Sigmoid colon (tissue), 7 donors: ENCODE data around the gene MPLKIP. TPM values are rescaled to one million over a fixed set of nuclear protein-coding genes. Genes with fewer than 3 reads are reported as not detected.
"Not testable (repeated sequence)": the region's sequence is repeated elsewhere in the genome, so short reads cannot be mapped to it uniquely, and the experiment has no call there.

Source experiments
- DNase-seq: peaks from one replicate; pipeline ENCODE4 v3.0.0-alpha.2; 2019
- H3K27ac ChIP-seq, 4 donors: fragments of 200-600 bp; sonication (generic); one replicate each; pipeline ENCODE4 v1.5.1; 2016 to 2019; ENCODE audit warnings: mild to moderate bottlenecking in 1 of 4
- H3K27me3 ChIP-seq, 3 donors: fragments of 200-600 bp; sonication (generic); one replicate each; pipeline ENCODE4 v1.5.1; 2019; ENCODE audit warnings: mild to moderate bottlenecking in 1 of 3
- H3K36me3 ChIP-seq, 4 donors: fragments of 200-600 bp; sonication (generic); one replicate each; pipeline ENCODE4 v1.5.1; 2016 to 2019
- H3K4me1 ChIP-seq, 4 donors: fragments of 200-600 bp; sonication (generic); one replicate each; pipeline ENCODE4 v1.5.1; 2017 to 2019
- H3K4me3 ChIP-seq, 4 donors: fragments of 200-600 bp; sonication (generic); one replicate each; pipeline ENCODE4 v1.5.1; 2017 to 2019; ENCODE audit warnings: mild to moderate bottlenecking in 2 of 4, moderate library complexity in 1 of 4
- H3K9me3 ChIP-seq, 4 donors: fragments of 200-600 bp in 3 of 4; sonication (generic) in 3 of 4; one replicate each; pipeline versions ENCODE4 v1.5.1 to v1.6.1; 2013 to 2019
- EP300 ChIP-seq, 4 donors: sonication (generic); formaldehyde crosslinking; IDR thresholded peaks; one replicate each; pipeline ENCODE4 v1.6.1; 2017; ENCODE audit warnings: antibody characterized with exemption in 4 of 4
- POLR2A ChIP-seq, 2 donors: fragments of 450-650 bp; IDR thresholded peaks; one replicate each; pipeline ENCODE4 v1.6.1; 2016; ENCODE audit warnings: antibody characterized with exemption in 2 of 2, mild to moderate bottlenecking in 2 of 2, moderate library complexity in 2 of 2
- POLR2AphosphoS5 ChIP-seq, 4 donors: sonication (generic); formaldehyde crosslinking; IDR thresholded peaks; one replicate each; pipeline ENCODE4 v1.6.1; 2017; ENCODE audit warnings: antibody characterized with exemption in 4 of 4
- WGBS, 2 donors: extraction: QIAGEN DNeasy Blood & Tissue Kit; methylation state at CpG; one replicate each; pipeline ENCODE4 v1.1.7; 2013; 5-methylcytosine and 5-hydroxymethylcytosine counted together
- intact Hi-C: fragments of 100-400 bp; cut with DNase I; formaldehyde crosslinking; loops from one replicate; pipeline ENCODE4 v1.15.1; 2023
- polyA plus RNA-seq, 3 donors: library from polyadenylated mRNA; stranded (reverse); fragments of 200-250 nt; gene quantifications; one replicate each; pipeline ENCODE4 v1.2.3, GENCODE V29; 2013
- total RNA-seq, 4 donors: library from RNA; depleted of rRNA; stranded (reverse); fragments of >200 nt; gene quantifications; one replicate each; pipeline ENCODE4 v1.1.0, GENCODE V29; 2016
- TF ChIP-seq, protein P1 (sequence below), 4 experiments: fragments of 450-650 bp in 3 of 4; fragments of 200-600 bp in 1 of 4; IDR thresholded peaks; one replicate each; pipeline ENCODE4 v1.5.1; 2016 to 2019; ENCODE audit warnings: antibody characterized with exemption in 4 of 4, mild to moderate bottlenecking in 3 of 4, moderate library complexity in 2 of 4
- donor health status: healthy with polysubstance abuse.
- donor health status: Bipolar disorder and iron deficiency.
- donor health status: healthy.

The MPLKIP gene
- total and polyA plus RNA-seq, 7 donors = 26.9 to 70.5 (median 43.1) TPM

DNA sequence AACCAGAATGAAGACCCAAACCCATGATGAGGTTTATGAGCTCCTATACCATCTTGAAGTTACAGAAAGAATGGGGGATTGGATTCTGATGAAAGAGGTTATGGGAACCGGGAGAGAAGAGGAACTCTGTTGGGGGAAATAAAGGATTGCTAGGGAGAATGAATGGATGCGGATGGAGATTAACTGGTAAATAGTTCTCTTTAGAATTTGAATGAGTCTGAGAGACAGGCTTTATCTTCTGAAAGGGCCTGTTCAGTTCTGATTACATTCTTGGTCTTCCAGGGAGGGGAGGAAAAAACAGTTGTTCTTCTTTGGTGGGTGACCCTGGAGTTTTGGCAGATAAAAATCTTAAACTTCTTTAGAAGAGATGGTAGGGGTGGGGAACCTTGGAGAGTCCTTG, 14.2 kb upstream of the MPLKIP start:
- TF ChIP-seq POLR2A (IDR thresholded peaks at IDR 0.05) (no peak), POLR2AphosphoS5 (IDR thresholded peaks at IDR 0.05) (no peak), EP300 (IDR thresholded peaks at IDR 0.05) (no peak)
- TF ChIP-seq, protein P1, sequence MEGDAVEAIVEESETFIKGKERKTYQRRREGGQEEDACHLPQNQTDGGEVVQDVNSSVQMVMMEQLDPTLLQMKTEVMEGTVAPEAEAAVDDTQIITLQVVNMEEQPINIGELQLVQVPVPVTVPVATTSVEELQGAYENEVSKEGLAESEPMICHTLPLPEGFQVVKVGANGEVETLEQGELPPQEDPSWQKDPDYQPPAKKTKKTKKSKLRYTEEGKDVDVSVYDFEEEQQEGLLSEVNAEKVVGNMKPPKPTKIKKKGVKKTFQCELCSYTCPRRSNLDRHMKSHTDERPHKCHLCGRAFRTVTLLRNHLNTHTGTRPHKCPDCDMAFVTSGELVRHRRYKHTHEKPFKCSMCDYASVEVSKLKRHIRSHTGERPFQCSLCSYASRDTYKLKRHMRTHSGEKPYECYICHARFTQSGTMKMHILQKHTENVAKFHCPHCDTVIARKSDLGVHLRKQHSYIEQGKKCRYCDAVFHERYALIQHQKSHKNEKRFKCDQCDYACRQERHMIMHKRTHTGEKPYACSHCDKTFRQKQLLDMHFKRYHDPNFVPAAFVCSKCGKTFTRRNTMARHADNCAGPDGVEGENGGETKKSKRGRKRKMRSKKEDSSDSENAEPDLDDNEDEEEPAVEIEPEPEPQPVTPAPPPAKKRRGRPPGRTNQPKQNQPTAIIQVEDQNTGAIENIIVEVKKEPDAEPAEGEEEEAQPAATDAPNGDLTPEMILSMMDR (IDR thresholded peaks at IDR 0.05) = no peak
- WGBS, 2 donors = 91 to 95% methylated on average over 2 of the region's 2 CpGs
- Histone ChIP-seq H3K27me3 (no peaks in the 10 kb centered on the region), H3K4me1 (no peaks in the 10 kb centered on the region), H3K36me3 (no peaks in the 10 kb centered on the region), H3K9me3 (no peaks in the 10 kb centered on the region), H3K4me3 (no peak overlapping the region), H3K27ac (no peak overlapping the region)
- no peak for DNase-seq
- intact Hi-C loops = no loop called here

DNA sequence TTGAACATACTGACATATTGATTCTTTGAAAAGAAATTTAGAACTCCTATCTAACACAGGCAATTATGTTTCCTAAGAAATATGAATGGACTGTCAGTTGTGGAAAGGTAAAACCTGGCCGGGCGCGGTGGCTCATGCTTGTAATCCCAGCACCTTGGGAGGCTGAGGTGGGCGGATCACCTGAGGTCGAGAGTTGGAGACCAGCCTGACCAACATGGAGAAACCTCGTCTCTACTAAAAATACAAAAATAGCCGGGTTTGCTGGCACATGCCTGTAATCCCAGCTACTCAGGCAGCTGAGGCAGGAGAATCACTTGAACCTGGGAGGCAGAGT, 13.8 kb upstream of the MPLKIP start:
- H3K4me3 ChIP-seq, intact Hi-C loops, H3K4me1 ChIP-seq, H3K36me3 ChIP-seq, H3K9me3 ChIP-seq, DNase-seq, H3K27ac ChIP-seq, H3K27me3 ChIP-seq: not testable (repeated sequence)
- WGBS, 2 donors = 94 to 96% methylated on average over 7 of the region's 7 CpGs

DNA sequence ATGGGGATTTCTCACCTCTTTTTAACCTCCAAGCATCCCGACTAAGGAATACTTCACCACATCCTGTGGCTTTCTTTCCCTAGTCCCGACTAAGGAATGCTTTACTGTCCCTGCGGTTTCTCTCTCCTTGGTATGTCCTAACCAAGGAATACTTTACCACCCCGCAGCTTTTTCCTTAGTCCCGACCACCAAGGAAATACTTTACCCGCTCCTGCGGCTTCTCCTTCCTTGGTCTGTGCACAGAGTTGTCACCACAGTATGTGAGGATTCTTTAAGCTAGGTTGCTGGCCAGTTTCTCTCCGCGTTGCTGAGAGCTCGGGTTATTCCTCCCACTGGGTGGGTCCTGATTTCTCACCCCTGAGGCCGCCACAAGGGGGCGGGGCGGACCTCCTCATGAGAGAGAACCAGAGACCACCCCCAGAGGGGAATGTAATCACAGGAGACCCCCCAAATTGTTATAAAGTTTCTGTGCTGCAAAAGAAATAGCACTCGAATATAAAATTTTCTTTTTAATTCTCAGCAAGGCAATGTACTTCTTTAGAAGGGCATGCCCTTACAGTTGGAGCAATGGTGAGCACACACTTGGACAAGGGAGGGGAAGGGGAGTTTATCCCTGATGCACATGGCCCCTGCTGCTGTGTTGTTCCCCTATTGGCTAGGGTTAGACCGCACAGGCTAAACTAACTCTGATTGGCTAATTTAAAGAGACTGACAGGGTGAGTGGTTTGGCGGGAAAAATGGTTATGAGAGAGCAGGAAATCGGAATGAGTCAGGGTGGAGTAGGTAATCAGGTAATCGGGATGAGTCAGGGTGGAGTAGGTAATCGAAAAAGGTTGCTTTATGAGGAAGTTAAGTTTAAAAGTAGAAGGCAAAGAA, 13.2 kb upstream of the MPLKIP start:
- no peak for TF ChIP-seq POLR2A (IDR thresholded peaks at IDR 0.05)
- no peak for TF ChIP-seq POLR2AphosphoS5 (IDR thresholded peaks at IDR 0.05)
- no peak for TF ChIP-seq EP300 (IDR thresholded peaks at IDR 0.05)
- TF ChIP-seq, protein P1 (IDR thresholded peaks at IDR 0.05) = no peak
- intact Hi-C loops = no loop called here
- no peaks in the 10 kb centered on the region for H3K9me3 ChIP-seq
- no peak overlapping the region for H3K4me3 ChIP-seq
- no peaks in the 10 kb centered on the region for H3K4me1 ChIP-seq
- 84 to 87% methylated on average over 19 of the region's 19 CpGs for WGBS, 2 donors
- no peaks in the 10 kb centered on the region for H3K27me3 ChIP-seq
- no peaks in the 10 kb centered on the region for H3K36me3 ChIP-seq
- no peak for DNase-seq
- H3K27ac ChIP-seq = no peak overlapping the region

DNA sequence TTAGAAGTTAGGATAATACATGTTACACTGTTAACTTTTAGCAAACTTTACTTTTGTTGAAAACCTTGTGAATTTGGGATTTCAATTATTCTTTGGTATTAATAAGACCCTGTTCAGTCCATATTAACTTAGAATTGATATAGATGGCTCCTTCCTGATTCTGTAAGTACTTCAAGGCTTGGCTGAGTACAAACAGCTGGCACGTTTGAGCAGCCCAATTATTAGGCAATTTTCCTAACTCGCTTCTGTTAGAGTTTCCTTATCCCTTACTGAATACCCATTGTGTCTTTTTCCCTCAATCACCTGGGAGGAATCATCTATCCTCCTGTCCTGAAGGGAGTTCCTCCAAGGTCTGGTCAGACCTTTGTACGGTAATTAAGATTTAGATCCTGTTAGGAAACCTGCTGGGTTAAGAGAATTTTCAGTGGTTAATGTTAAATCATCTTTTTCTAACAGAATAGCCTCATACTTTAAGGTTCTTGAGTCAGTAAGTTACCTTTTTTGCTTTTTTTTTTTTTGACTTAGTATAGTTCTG, 11.2 kb upstream of the MPLKIP start:
- WGBS, 2 donors = 16 to 61% methylated on average over 3 of the region's 3 CpGs
- H3K4me3 ChIP-seq, H3K4me1 ChIP-seq, H3K27me3 ChIP-seq, H3K36me3 ChIP-seq, H3K9me3 ChIP-seq, intact Hi-C loops, DNase-seq, H3K27ac ChIP-seq: not testable (repeated sequence)

DNA sequence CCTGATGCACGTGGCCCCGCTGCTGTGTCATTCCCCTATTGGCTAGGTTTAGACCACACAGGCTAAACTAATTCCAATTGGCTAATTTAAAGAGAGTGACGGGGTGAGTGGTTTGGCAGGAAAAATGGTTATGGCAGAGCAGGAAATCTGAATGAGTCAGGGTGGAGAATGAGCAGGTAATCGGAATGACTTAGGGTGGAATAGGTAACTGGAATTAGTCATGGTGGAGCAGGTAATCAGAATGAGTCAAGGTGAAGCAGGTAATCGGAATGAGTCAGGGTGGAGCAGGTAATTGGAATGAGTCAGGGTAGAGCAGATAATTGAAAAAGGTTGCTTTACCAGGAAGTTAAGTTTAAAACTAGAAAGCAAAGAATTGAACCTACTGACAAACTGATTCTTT, 7.5 kb upstream of the MPLKIP start:
- H3K9me3 ChIP-seq, H3K27ac ChIP-seq, H3K27me3 ChIP-seq, H3K36me3 ChIP-seq, H3K4me1 ChIP-seq, H3K4me3 ChIP-seq, DNase-seq, intact Hi-C loops: not testable (repeated sequence)
- 65 to 82% methylated on average over 5 of the region's 5 CpGs for WGBS, 2 donors

DNA sequence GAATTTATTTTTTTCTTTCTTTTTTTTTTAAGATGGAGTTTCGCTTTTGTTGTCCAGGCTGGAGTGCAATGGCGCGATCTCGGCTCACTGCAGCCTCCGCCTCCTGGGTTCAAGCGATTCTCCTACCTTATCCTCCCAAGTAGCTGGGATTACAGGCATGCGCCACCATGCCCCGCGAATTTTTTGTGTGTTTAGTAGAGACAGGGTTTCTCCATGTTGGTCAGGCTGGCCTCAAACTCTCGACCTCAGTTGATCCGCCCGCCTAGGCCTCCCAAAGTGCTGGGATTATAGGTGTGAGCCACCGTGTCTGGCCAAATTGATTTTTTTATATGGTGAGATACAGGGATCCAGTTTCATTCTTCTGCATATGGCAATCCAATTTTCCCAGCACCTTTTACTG, 5.5 kb upstream of the MPLKIP start:
- 97% methylated on average over 13 of the region's 13 CpGs for WGBS, 2 donors
- H3K27me3 ChIP-seq, intact Hi-C loops, H3K4me1 ChIP-seq, H3K36me3 ChIP-seq, H3K4me3 ChIP-seq, H3K9me3 ChIP-seq, DNase-seq, H3K27ac ChIP-seq: not testable (repeated sequence)

DNA sequence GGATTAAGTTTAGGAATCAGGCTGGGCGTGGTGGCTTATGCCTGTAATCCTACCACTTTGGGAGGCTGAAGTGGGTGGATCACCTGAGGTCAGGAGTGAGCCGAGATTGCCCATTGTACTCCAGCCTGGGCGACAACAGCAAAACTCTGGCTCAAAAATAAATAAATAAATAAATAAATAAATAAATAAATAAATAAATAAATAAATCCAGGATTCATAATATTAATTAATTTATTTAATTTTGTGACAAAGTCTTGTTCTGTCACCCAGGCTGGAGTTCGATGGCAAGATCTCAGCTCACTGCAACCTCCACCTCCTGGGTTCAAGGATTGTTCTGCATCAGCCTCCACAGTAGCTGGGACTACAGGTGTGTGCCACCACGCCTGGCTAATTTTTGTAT, 4.6 kb upstream of the MPLKIP start:
- peaks cover 0 to 8% (median 4%) of the 10 kb centered on the region in 4 donors for H3K4me1 ChIP-seq
- H3K27me3 ChIP-seq = no peaks in the 10 kb centered on the region
- no peak overlapping the region for H3K27ac ChIP-seq
- intact Hi-C loops = no loop called here
- H3K9me3 ChIP-seq = no peaks in the 10 kb centered on the region
- no peaks in the 10 kb centered on the region for H3K36me3 ChIP-seq
- H3K4me3 ChIP-seq = no peak overlapping the region
- WGBS, 2 donors = 86 to 91% methylated on average over 5 of the region's 5 CpGs
- DNase-seq = no peak
- TF ChIP-seq, protein P1 (IDR thresholded peaks at IDR 0.05) = no peak
- TF ChIP-seq EP300 (IDR thresholded peaks at IDR 0.05) (no peak), POLR2A (IDR thresholded peaks at IDR 0.05) (no peak), POLR2AphosphoS5 (IDR thresholded peaks at IDR 0.05) (no peak)
